ENCODE data around the gene GRM7.

GRM7 gene

GRCh38 chr3:7075117-7075516, 214.2 kb downstream of the GRM7 start:
- no peaks in the 10 kb centered on the region for H3K9me2 ChIP-seq (replicated peaks; ENCODE audit: insufficient read depth, low read length)
- H3K27me3 ChIP-seq (replicated peaks; ENCODE audit: insufficient read depth, low read length) = no peaks in the 10 kb centered on the region
- H3K27ac ChIP-seq (ENCODE audit: low read length) = no peak overlapping the region
- no peaks in the 10 kb centered on the region for H3K36me3 ChIP-seq (replicated peaks; ENCODE audit: insufficient read depth, low read length)
- H3K9me3 ChIP-seq (replicated peaks; ENCODE audit: insufficient read depth, low read length) = no peaks in the 10 kb centered on the region
- no peaks in the 10 kb centered on the region for H4K20me1 ChIP-seq (ENCODE audit: insufficient read depth, low read length)
- H3K4me1 ChIP-seq (ENCODE audit: low read length) = no peaks in the 10 kb centered on the region
- H3K79me2 ChIP-seq (ENCODE audit: low read length) = no peaks in the 10 kb centered on the region
- DNase-seq = no peak
- TF ChIP-seq CTCF (IDR thresholded peaks at IDR 0.05; ENCODE audit: low read length) = no peak
- no peak for TF ChIP-seq EZH2phosphoT487 (IDR thresholded peaks at IDR 0.05; ENCODE audit: low read length)
- no peak for TF ChIP-seq EZH2 (optimal IDR thresholded peaks at IDR 0.05; ENCODE audit: low read depth, low read length)
- no peak overlapping the region for H3K4me3 ChIP-seq (ENCODE audit: low read length)
- no peaks in the 10 kb centered on the region for H3F3A ChIP-seq (ENCODE audit: insufficient read depth, low read length)
- H3K4me2 ChIP-seq (ENCODE audit: low read depth, low read length) = no peak overlapping the region
- no peak overlapping the region for H2AFZ ChIP-seq (ENCODE audit: low read length)
- H3K9ac ChIP-seq (ENCODE audit: low read length) = no peak overlapping the region

- no peak overlapping the region for H3K27ac ChIP-seq (ENCODE audit: low read length)
- H3F3A ChIP-seq (ENCODE audit: insufficient read depth, low read length) = no peaks in the 10 kb centered on the region
- H3K9me3 ChIP-seq (replicated peaks; ENCODE audit: insufficient read depth, low read length) = no peaks in the 10 kb centered on the region
- no peaks in the 10 kb centered on the region for H3K4me1 ChIP-seq (ENCODE audit: low read length)
- no peaks in the 10 kb centered on the region for H4K20me1 ChIP-seq (ENCODE audit: insufficient read depth, low read length)
- H3K4me2 ChIP-seq (ENCODE audit: low read depth, low read length) = no peak overlapping the region
- H3K9ac ChIP-seq (ENCODE audit: low read length) = no peak overlapping the region
- no peaks in the 10 kb centered on the region for H3K9me2 ChIP-seq (replicated peaks; ENCODE audit: insufficient read depth, low read length)
- no peaks in the 10 kb centered on the region for H3K79me2 ChIP-seq (ENCODE audit: low read length)
- no peak for DNase-seq
- no peaks in the 10 kb centered on the region for H3K36me3 ChIP-seq (replicated peaks; ENCODE audit: insufficient read depth, low read length)
- no peak overlapping the region for H3K4me3 ChIP-seq (ENCODE audit: low read length)
- no peaks in the 10 kb centered on the region for H3K27me3 ChIP-seq (replicated peaks; ENCODE audit: insufficient read depth, low read length)
- TF ChIP-seq EZH2 (optimal IDR thresholded peaks at IDR 0.05; ENCODE audit: low read depth, low read length) (no peak), CTCF (IDR thresholded peaks at IDR 0.05; ENCODE audit: low read length) (no peak), EZH2phosphoT487 (IDR thresholded peaks at IDR 0.05; ENCODE audit: low read length) (no peak)
- no peak overlapping the region for H2AFZ ChIP-seq (ENCODE audit: low read length)
These were observed 215.0 kb downstream of the GRM7 start for GRCh38 chr3:7075901-7076300.

GRCh38 chr3:7082244-7082643, 221.3 kb downstream of the GRM7 start:
- DNase-seq = no peak
- Histone ChIP-seq H3K9me2 (replicated peaks; ENCODE audit: insufficient read depth, low read length) (no peaks in the 10 kb centered on the region), H2AFZ (ENCODE audit: low read length) (no peak overlapping the region), H3K4me1 (ENCODE audit: low read length) (no peaks in the 10 kb centered on the region), H3K79me2 (ENCODE audit: low read length) (no peaks in the 10 kb centered on the region), H3K27me3 (replicated peaks; ENCODE audit: insufficient read depth, low read length) (no peaks in the 10 kb centered on the region), H3F3A (ENCODE audit: insufficient read depth, low read length) (no peaks in the 10 kb centered on the region), H3K36me3 (replicated peaks; ENCODE audit: insufficient read depth, low read length) (no peaks in the 10 kb centered on the region), H3K9me3 (replicated peaks; ENCODE audit: insufficient read depth, low read length) (no peaks in the 10 kb centered on the region), H3K9ac (ENCODE audit: low read length) (no peak overlapping the region), H3K4me2 (ENCODE audit: low read depth, low read length) (no peak overlapping the region), H3K27ac (ENCODE audit: low read length) (no peak overlapping the region), H3K4me3 (ENCODE audit: low read length) (no peak overlapping the region), H4K20me1 (ENCODE audit: insufficient read depth, low read length) (no peaks in the 10 kb centered on the region)
- TF ChIP-seq EZH2phosphoT487 (IDR thresholded peaks at IDR 0.05; ENCODE audit: low read length) (no peak), EZH2 (optimal IDR thresholded peaks at IDR 0.05; ENCODE audit: low read depth, low read length) (no peak), CTCF (IDR thresholded peaks at IDR 0.05; ENCODE audit: low read length) (no peak)
